Measurements from ENCODE around the gene SPACA7. TPM values are rescaled to one million over a fixed set of nuclear protein-coding genes. Genes with fewer than 3 reads are reported as not detected.

SPACA7 gene
- total and polyA plus RNA-seq, 10 of the 15 experiments (the other 5 are each of a cell fraction or from before 2014, with no cell fraction given), result not detected

DNA sequence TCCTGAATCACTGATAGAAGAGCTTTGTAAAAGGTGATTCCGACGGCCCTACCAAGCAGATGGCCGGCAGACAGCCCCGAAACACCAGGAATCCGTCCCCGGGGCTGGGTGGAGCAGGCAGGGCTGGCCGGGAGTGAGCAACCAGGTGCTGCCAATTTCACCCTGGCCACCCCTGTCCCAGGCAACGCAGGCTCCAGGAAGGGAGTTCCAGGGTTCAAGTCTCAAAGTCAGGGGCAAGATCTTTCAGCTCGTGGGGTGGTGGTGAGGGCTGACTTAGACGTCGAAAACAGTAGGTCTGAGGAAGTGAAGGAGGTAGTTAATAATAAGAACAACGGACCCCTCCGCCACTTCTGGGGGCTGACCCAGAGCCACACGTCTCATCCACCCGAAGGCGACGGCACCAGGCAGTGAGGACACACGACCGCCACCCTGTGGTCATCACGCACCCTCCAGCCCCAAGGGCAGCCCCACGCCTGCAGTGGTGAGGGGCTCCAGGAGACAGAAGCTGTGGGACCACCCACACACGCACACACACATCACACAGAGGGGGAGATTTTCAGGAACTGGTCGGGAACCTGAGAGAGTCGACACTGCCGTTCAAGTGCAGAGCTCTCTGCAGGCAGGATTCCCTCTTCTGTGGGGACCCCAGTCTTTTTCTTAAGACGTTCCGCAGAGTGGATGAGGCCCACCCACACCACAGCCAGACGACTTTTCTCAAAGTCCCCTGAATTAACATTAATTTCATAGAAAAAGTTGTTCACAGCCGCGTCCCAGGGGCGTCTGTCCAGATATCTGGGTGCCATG is 67.2 kb downstream of the SPACA7 start:
- no peak overlapping the region for H3K9ac ChIP-seq (ENCODE audit: control insufficient read depth, insufficient read depth, low read length)
- ChIA-PET POLR2A (no interaction called here), RAD21 (ENCODE audit: unreplicated experiment) (interaction anchor here (1.2 to 2.4 kb wide), 3 partner anchors 966 to 969 kb away, joined by 3 to 12 read pairs (median 4); no protein-coding TSS in a partner anchor), SMC1A (ENCODE audit: uncharacterized antibody, unreplicated experiment) (interaction anchor here (0.9 to 1.5 kb wide), 5 partner anchors 162 to 1988 kb away, joined by 3 to 5 read pairs (median 3); no protein-coding TSS in a partner anchor), CTCF (interaction anchor here (0.8 to 2.6 kb wide), 9 partner anchors 10 to 1015 kb away, joined by 3 to 14 read pairs (median 3); no protein-coding TSS in a partner anchor)
- H3K4me2 ChIP-seq (ENCODE audit: control insufficient read depth, insufficient read depth), result no peak overlapping the region
- no peak overlapping the region for H2AFZ ChIP-seq (ENCODE audit: control insufficient read depth, low read depth, low read length)
- FAIRE-seq (no peak), ATAC-seq (peak; percentile 58), DNase-seq (ENCODE audit: low read depth, low spot score) (no peak)
- no peak overlapping the region for H3K4me3 ChIP-seq
- no peaks in the 10 kb centered on the region for H3K79me2 ChIP-seq (ENCODE audit: control insufficient read depth, insufficient read depth, low read length)
- in situ Hi-C loops (cut with MboI), result loop anchor here (5.0 to 25.0 kb wide), 2 partner anchors 971 to 1356 kb away; no protein-coding TSS in a partner anchor
- no peaks in the 10 kb centered on the region for H3K4me1 ChIP-seq (ENCODE audit: control insufficient read depth, insufficient read depth, low read length)
- intact Hi-C loops (cut with micrococcal nuclease; ENCODE audit: unreplicated experiment), result loop anchor here (10.0 kb wide), 1 partner anchor 161 kb away; no protein-coding TSS in a partner anchor
- no peak overlapping the region for H3K27ac ChIP-seq (ENCODE audit: control insufficient read depth, insufficient read depth)
- no TSS peak for BruUV-seq (replicated peaks)
- WGBS (ENCODE audit: insufficient coverage, insufficient replicate concordance, low lambda C conversion rate, missing lambda C conversion rate), result 31% methylated on average over 29 of the region's 31 CpGs
- no peaks in the 10 kb centered on the region for H3K9me3 ChIP-seq (replicated peaks; ENCODE audit: control insufficient read depth, insufficient read depth, low read length)
- no peaks in the 10 kb centered on the region for H3K27me3 ChIP-seq (replicated peaks in 1 of 2; ENCODE audit: control insufficient read depth in 2 of 2, insufficient read depth in 2 of 2, low read length in 1 of 2)
- no peaks in the 10 kb centered on the region for H4K20me1 ChIP-seq (ENCODE audit: control insufficient read depth, insufficient read depth)
- H3K36me3 ChIP-seq (ENCODE audit: control insufficient read depth in 2 of 2, insufficient read depth in 2 of 2, low read length in 1 of 2), result no peaks in the 10 kb centered on the region
- TF ChIP-seq NFIC (IDR thresholded peaks at IDR 0.05; ENCODE audit: low read depth, low read length), result no peak
- TF ChIP-seq, protein P1, sequence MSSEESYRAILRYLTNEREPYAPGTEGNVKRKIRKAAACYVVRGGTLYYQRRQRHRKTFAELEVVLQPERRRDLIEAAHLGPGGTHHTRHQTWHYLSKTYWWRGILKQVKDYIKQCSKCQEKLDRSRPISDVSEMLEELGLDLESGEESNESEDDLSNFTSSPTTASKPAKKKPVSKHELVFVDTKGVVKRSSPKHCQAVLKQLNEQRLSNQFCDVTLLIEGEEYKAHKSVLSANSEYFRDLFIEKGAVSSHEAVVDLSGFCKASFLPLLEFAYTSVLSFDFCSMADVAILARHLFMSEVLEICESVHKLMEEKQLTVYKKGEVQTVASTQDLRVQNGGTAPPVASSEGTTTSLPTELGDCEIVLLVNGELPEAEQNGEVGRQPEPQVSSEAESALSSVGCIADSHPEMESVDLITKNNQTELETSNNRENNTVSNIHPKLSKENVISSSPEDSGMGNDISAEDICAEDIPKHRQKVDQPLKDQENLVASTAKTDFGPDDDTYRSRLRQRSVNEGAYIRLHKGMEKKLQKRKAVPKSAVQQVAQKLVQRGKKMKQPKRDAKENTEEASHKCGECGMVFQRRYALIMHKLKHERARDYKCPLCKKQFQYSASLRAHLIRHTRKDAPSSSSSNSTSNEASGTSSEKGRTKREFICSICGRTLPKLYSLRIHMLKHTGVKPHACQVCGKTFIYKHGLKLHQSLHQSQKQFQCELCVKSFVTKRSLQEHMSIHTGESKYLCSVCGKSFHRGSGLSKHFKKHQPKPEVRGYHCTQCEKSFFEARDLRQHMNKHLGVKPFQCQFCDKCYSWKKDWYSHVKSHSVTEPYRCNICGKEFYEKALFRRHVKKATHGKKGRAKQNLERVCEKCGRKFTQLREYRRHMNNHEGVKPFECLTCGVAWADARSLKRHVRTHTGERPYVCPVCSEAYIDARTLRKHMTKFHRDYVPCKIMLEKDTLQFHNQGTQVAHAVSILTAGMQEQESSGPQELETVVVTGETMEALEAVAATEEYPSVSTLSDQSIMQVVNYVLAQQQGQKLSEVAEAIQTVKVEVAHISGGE (CRISPR knock-in tag; IDR thresholded peaks at IDR 0.05), result no peak
- TF ChIP-seq, protein P2, sequence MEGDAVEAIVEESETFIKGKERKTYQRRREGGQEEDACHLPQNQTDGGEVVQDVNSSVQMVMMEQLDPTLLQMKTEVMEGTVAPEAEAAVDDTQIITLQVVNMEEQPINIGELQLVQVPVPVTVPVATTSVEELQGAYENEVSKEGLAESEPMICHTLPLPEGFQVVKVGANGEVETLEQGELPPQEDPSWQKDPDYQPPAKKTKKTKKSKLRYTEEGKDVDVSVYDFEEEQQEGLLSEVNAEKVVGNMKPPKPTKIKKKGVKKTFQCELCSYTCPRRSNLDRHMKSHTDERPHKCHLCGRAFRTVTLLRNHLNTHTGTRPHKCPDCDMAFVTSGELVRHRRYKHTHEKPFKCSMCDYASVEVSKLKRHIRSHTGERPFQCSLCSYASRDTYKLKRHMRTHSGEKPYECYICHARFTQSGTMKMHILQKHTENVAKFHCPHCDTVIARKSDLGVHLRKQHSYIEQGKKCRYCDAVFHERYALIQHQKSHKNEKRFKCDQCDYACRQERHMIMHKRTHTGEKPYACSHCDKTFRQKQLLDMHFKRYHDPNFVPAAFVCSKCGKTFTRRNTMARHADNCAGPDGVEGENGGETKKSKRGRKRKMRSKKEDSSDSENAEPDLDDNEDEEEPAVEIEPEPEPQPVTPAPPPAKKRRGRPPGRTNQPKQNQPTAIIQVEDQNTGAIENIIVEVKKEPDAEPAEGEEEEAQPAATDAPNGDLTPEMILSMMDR (IDR thresholded peaks at IDR 0.05 in 2 of 3, conservative IDR thresholded peaks at IDR 0.05 in 1 of 3; ENCODE audit: control insufficient read depth in 2 of 3, extremely low read depth in 1 of 3, insufficient read depth in 1 of 3, low read depth in 3 of 3, low read length in 3 of 3), result peak in 2 of 3 experiments; percentile 9 to 41; a peak in 1 of 6 replicates
